Measurements from ENCODE around the gene ACOT9.
"Not testable (repeated sequence)": the region's sequence is repeated elsewhere in the genome, so short reads cannot be mapped to it uniquely, and the experiment has no call there.

The ACOT9 gene

DNA sequence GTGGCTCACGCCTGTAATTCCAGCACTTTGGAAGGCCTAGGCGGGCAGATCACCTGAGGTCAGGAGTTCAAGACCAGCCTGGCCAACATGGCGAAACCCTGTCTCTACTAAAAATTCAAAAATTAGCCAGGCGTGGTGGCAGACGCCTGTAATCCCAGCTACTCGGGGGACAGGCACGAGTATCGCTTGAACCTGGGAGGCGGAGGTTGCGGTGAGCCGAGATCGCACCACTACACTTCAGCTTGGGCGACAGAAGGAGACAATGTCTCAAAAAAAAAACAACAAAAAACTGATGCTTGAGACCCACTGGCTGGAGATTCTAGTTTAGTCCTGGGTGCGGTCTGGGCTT is 521 bp upstream of the ACOT9 start:
- not testable (repeated sequence) for H3K36me3 ChIP-seq (ENCODE audit: control insufficient read depth in 1 of 2, insufficient read depth in 2 of 2, low read length in 2 of 2); H3K9me3 ChIP-seq (ENCODE audit: control insufficient read depth in 1 of 2, low read length in 2 of 2); H3K27me3 ChIP-seq (ENCODE audit: control insufficient read depth in 1 of 2, insufficient read depth in 2 of 2, low read length in 2 of 2); H3K9ac ChIP-seq (ENCODE audit: low read depth in 1 of 2, low read length in 2 of 2); H3K4me1 ChIP-seq (ENCODE audit: control insufficient read depth in 1 of 2, insufficient read depth in 2 of 2, low read length in 2 of 2)
- Histone ChIP-seq H3K4me3 (ENCODE audit: low read depth in 1 of 2, low read length in 2 of 2) (peak overlapping the region; percentile 73), H3K27ac (ENCODE audit: low read depth, low read length) (peak overlapping the region; percentile 36)

DNA sequence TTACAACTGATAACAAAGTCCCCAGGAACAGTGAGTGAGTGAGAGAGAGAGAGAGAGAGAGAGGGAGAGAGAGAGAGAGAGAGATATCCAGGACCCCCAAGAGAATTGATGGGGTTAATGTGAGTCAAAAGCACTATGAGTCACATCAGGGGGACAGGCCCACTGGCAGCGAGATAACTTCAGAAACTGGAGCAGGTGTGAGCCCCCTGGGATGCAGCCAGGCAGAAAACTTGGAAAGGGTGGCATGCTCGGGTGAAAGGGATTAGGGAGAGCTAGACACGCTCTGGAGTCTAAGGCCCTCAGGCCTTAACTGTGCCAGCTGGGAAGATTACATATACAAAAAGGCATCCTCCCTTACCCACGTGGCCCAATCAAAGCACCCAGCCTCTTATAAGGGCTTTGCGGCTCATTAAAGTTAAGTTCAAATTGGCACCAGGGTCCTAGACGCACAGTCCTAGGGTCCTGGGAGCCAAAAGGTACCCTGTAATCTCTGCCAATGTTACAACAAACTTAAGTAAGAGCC is 841 bp downstream of the ACOT9 start:
- H3K9me3 ChIP-seq (ENCODE audit: control insufficient read depth in 1 of 2, low read length in 2 of 2): no peaks in the 10 kb centered on the region
- H3K4me3 ChIP-seq (ENCODE audit: low read depth in 1 of 2, low read length in 2 of 2): peak overlapping the region; percentile 73
- H3K27ac ChIP-seq (ENCODE audit: low read depth, low read length): peak overlapping the region; percentile 85
- no peaks in the 10 kb centered on the region for H3K4me1 ChIP-seq (ENCODE audit: control insufficient read depth in 1 of 2, insufficient read depth in 2 of 2, low read length in 2 of 2)
- H3K9ac ChIP-seq (ENCODE audit: low read depth in 1 of 2, low read length in 2 of 2): peak overlapping the region; percentile 43 to 68
- H3K36me3 ChIP-seq (ENCODE audit: control insufficient read depth in 1 of 2, insufficient read depth in 2 of 2, low read length in 2 of 2): no peaks in the 10 kb centered on the region
- no peaks in the 10 kb centered on the region for H3K27me3 ChIP-seq (ENCODE audit: control insufficient read depth in 1 of 2, insufficient read depth in 2 of 2, low read length in 2 of 2)

DNA sequence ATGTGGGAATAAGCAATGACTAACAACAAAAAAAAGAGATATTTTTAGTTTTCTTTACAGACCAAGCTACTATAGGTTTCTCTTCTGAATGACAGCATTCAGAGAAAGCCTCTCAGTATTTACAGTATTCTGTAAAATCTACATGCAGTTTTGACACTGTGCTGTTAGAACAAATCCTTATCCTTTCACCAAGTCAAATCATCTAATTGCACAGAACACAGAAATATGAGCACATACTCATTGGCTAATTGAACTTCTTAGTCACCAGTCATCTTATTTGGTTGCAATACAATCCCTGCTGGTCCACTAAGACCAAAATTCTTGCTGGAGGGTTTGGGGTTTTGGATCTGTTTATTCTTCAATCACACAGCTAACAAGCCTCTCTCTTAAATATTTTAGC is 5.7 kb downstream of the ACOT9 start:
- Histone ChIP-seq H3K4me3 (ENCODE audit: low read depth in 1 of 2, low read length in 2 of 2) (no peak overlapping the region), H3K9ac (ENCODE audit: low read depth in 1 of 2, low read length in 2 of 2) (no peak overlapping the region), H3K27ac (ENCODE audit: low read depth, low read length) (no peak overlapping the region), H3K4me1 (ENCODE audit: control insufficient read depth in 1 of 2, insufficient read depth in 2 of 2, low read length in 2 of 2) (no peaks in the 10 kb centered on the region), H3K27me3 (ENCODE audit: control insufficient read depth in 1 of 2, insufficient read depth in 2 of 2, low read length in 2 of 2) (no peaks in the 10 kb centered on the region), H3K36me3 (ENCODE audit: control insufficient read depth in 1 of 2, insufficient read depth in 2 of 2, low read length in 2 of 2) (no peaks in the 10 kb centered on the region), H3K9me3 (ENCODE audit: control insufficient read depth in 1 of 2, low read length in 2 of 2) (no peaks in the 10 kb centered on the region)

DNA sequence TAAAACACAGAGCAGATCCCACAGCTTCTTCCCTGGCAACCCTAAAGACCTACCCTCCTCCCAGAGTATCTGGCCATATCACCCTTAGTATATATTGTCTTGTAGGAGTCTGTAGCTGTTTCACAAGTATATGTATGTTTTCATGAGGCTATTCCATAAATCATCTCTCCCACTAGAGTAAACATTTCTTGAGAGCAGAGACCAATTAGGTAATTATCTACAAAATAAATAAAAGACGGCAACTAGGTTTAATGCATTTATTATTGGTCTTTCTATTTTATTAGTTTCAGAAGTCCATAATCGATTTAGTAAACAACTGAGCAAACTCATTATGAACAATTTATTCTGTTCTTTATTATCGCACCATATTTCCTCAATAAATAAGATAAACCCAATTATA is 7.0 kb downstream of the ACOT9 start:
- no peaks in the 10 kb centered on the region for H3K36me3 ChIP-seq (ENCODE audit: control insufficient read depth in 1 of 2, insufficient read depth in 2 of 2, low read length in 2 of 2)
- H3K9ac ChIP-seq (ENCODE audit: low read depth in 1 of 2, low read length in 2 of 2): no peak overlapping the region
- no peak overlapping the region for H3K4me3 ChIP-seq (ENCODE audit: low read depth in 1 of 2, low read length in 2 of 2)
- no peaks in the 10 kb centered on the region for H3K27me3 ChIP-seq (ENCODE audit: control insufficient read depth in 1 of 2, insufficient read depth in 2 of 2, low read length in 2 of 2)
- H3K27ac ChIP-seq (ENCODE audit: low read depth, low read length): no peak overlapping the region
- no peaks in the 10 kb centered on the region for H3K4me1 ChIP-seq (ENCODE audit: control insufficient read depth in 1 of 2, insufficient read depth in 2 of 2, low read length in 2 of 2)
- no peaks in the 10 kb centered on the region for H3K9me3 ChIP-seq (ENCODE audit: control insufficient read depth in 1 of 2, low read length in 2 of 2)

DNA sequence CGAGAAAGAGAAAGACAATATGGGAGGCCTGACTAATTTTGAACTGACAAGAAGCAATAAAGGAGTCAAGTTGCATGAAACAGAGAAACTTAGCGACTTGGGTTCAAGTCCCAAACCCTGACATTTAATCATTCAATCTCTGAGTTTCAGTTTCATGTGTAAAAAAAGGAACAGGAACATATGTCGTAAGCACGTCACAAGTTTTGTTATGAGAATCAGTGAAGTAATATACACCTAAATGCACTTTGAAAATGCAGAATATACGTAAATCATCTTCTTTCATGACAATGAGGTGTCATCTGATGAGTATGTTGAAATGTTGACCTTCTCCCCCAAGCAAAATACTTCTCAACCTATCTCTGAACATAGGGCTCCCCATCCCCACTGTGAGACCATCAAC is 10.4 kb downstream of the ACOT9 start:
- no peak overlapping the region for H3K27ac ChIP-seq (ENCODE audit: low read depth, low read length)
- no peaks in the 10 kb centered on the region for H3K9me3 ChIP-seq (ENCODE audit: control insufficient read depth in 1 of 2, low read length in 2 of 2)
- no peaks in the 10 kb centered on the region for H3K4me1 ChIP-seq (ENCODE audit: control insufficient read depth in 1 of 2, insufficient read depth in 2 of 2, low read length in 2 of 2)
- no peaks in the 10 kb centered on the region for H3K27me3 ChIP-seq (ENCODE audit: control insufficient read depth in 1 of 2, insufficient read depth in 2 of 2, low read length in 2 of 2)
- H3K4me3 ChIP-seq (ENCODE audit: low read depth in 1 of 2, low read length in 2 of 2): no peak overlapping the region
- H3K36me3 ChIP-seq (ENCODE audit: control insufficient read depth in 1 of 2, insufficient read depth in 2 of 2, low read length in 2 of 2): peaks cover 0 to 20% of the 10 kb centered on the region in 2 donors
- no peak overlapping the region for H3K9ac ChIP-seq (ENCODE audit: low read depth in 1 of 2, low read length in 2 of 2)

DNA sequence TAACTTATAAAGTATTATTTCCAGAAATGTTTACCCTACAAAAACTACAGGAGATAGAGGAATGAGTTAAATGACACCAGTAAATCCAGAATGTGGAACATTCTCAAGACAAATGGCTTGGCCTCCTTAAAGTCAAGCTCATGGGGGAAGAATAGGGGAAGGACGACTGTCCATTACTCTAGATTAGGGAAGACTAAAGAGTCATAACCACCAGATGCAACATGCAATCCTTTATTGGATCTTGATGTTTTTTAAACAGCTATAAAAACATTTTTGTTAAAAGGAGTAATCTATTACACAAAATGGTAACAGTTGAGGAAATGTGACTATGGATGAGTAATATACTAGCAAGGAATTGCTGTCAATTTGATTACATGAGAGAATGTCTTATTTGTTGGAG is 11.1 kb downstream of the ACOT9 start:
- no peaks in the 10 kb centered on the region for H3K27me3 ChIP-seq (ENCODE audit: control insufficient read depth in 1 of 2, insufficient read depth in 2 of 2, low read length in 2 of 2)
- no peak overlapping the region for H3K4me3 ChIP-seq (ENCODE audit: low read depth in 1 of 2, low read length in 2 of 2)
- H3K27ac ChIP-seq (ENCODE audit: low read depth, low read length): no peak overlapping the region
- no peaks in the 10 kb centered on the region for H3K4me1 ChIP-seq (ENCODE audit: control insufficient read depth in 1 of 2, insufficient read depth in 2 of 2, low read length in 2 of 2)
- peaks cover 0 to 20% of the 10 kb centered on the region in 2 donors for H3K36me3 ChIP-seq (ENCODE audit: control insufficient read depth in 1 of 2, insufficient read depth in 2 of 2, low read length in 2 of 2)
- no peaks in the 10 kb centered on the region for H3K9me3 ChIP-seq (ENCODE audit: control insufficient read depth in 1 of 2, low read length in 2 of 2)
- no peak overlapping the region for H3K9ac ChIP-seq (ENCODE audit: low read depth in 1 of 2, low read length in 2 of 2)

DNA sequence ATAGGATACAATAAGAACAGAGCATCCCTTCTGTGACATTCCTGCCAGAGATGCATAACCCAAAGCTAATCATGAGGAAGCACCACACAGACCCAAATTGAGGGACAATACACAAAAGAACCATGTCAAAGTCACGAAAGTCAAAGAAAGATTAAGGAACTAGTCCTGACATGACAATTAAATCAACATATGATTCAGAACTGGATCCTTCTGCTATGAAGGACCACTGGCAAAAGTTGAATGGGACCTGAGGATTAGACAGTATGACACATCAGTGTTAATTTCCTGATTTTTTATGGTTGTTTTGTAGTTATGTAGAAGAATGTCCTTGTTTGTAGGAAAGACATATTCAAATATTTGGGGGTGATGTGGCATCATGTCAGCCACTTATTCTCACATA is 13.9 kb downstream of the ACOT9 start:
- H3K36me3 ChIP-seq (ENCODE audit: control insufficient read depth in 1 of 2, insufficient read depth in 2 of 2, low read length in 2 of 2): peaks cover 0 to 25% of the 10 kb centered on the region in 2 donors
- no peaks in the 10 kb centered on the region for H3K4me1 ChIP-seq (ENCODE audit: control insufficient read depth in 1 of 2, insufficient read depth in 2 of 2, low read length in 2 of 2)
- H3K9ac ChIP-seq (ENCODE audit: low read depth in 1 of 2, low read length in 2 of 2): no peak overlapping the region
- H3K9me3 ChIP-seq (ENCODE audit: control insufficient read depth in 1 of 2, low read length in 2 of 2): no peaks in the 10 kb centered on the region
- no peak overlapping the region for H3K27ac ChIP-seq (ENCODE audit: low read depth, low read length)
- H3K4me3 ChIP-seq (ENCODE audit: low read depth in 1 of 2, low read length in 2 of 2): no peak overlapping the region
- H3K27me3 ChIP-seq (ENCODE audit: control insufficient read depth in 1 of 2, insufficient read depth in 2 of 2, low read length in 2 of 2): no peaks in the 10 kb centered on the region

DNA sequence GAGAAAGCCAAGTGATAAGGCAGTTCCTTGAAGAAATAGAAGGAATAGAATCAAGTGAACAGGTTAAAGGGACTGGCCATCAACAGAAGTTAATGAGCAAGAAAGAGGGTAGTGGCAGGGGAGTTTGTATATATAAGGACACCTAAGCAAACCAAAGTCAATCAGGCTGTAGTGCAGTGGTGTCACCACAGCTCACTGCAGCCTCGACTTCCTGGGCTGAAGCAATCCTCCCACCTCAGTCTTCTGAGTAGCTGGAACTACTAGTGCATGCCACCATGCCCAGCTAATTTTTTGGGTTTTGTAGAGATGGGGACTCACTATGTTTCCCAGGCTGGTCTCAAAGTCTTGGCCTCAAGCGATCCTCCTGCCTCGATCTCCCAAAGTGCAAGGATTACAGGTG is 15.9 kb downstream of the ACOT9 start:
- H3K27me3 ChIP-seq (ENCODE audit: control insufficient read depth in 1 of 2, insufficient read depth in 2 of 2, low read length in 2 of 2): no peaks in the 10 kb centered on the region
- no peaks in the 10 kb centered on the region for H3K4me1 ChIP-seq (ENCODE audit: control insufficient read depth in 1 of 2, insufficient read depth in 2 of 2, low read length in 2 of 2)
- no peak overlapping the region for H3K27ac ChIP-seq (ENCODE audit: low read depth, low read length)
- H3K9ac ChIP-seq (ENCODE audit: low read depth in 1 of 2, low read length in 2 of 2): no peak overlapping the region
- no peaks in the 10 kb centered on the region for H3K9me3 ChIP-seq (ENCODE audit: control insufficient read depth in 1 of 2, low read length in 2 of 2)
- H3K36me3 ChIP-seq (ENCODE audit: control insufficient read depth in 1 of 2, insufficient read depth in 2 of 2, low read length in 2 of 2): peaks cover 0 to 30% of the 10 kb centered on the region in 2 donors
- H3K4me3 ChIP-seq (ENCODE audit: low read depth in 1 of 2, low read length in 2 of 2): no peak overlapping the region

DNA sequence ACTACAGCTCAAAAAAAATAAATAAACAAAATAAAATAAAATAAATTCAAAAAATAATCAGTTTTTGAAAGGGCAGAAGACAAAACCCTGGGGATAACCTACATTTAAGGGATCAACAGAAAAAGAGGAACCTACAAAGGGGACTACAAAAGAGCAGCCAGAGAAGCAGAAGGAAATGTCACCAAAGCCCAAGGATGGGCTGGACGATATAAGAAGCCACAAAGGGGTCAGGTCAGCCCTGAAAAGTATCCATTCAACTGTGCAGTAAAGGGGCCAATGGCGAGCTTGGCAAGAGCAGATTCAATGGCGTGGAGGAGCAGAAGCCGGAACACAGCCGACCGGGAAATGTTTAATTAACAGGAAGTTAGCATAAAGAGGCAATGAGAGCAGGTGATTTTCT is 16.9 kb downstream of the ACOT9 start:
- Histone ChIP-seq H3K27ac (ENCODE audit: low read depth, low read length) (no peak overlapping the region), H3K36me3 (ENCODE audit: control insufficient read depth in 1 of 2, insufficient read depth in 2 of 2, low read length in 2 of 2) (peaks cover 0 to 36% of the 10 kb centered on the region in 2 donors), H3K4me1 (ENCODE audit: control insufficient read depth in 1 of 2, insufficient read depth in 2 of 2, low read length in 2 of 2) (no peaks in the 10 kb centered on the region), H3K27me3 (ENCODE audit: control insufficient read depth in 1 of 2, insufficient read depth in 2 of 2, low read length in 2 of 2) (no peaks in the 10 kb centered on the region), H3K9me3 (ENCODE audit: control insufficient read depth in 1 of 2, low read length in 2 of 2) (no peaks in the 10 kb centered on the region), H3K4me3 (ENCODE audit: low read depth in 1 of 2, low read length in 2 of 2) (no peak overlapping the region), H3K9ac (ENCODE audit: low read depth in 1 of 2, low read length in 2 of 2) (no peak overlapping the region)

DNA sequence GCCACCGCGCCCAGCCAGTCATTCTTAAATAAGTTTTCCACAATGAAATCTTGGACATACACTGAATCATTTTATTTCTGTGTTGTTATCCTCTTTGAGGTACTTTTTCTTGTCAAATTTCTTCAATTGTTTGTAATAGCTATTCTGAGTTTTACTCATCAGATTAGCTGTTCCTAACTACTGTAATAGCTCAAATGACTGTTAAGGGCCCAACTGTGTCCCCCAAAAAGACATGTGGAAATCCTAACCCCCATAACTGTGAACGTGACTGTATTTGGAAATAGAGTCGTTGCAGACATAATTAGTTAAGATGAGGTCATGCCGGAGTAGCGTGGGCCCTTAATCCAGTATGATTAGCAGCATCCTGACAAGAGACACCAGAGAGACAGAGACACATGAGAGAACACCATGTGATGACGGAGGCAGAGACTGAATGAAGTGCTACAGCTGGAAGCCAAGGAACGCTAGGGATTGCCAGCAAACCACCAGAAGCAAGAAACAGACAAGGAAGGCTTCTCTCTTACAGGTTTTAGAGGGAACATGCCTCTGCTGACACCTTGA is 22.9 kb downstream of the ACOT9 start:
- peaks cover 5 to 30% of the 10 kb centered on the region in 2 donors for H3K36me3 ChIP-seq (ENCODE audit: control insufficient read depth in 1 of 2, insufficient read depth in 2 of 2, low read length in 2 of 2)
- H3K27me3 ChIP-seq (ENCODE audit: control insufficient read depth in 1 of 2, insufficient read depth in 2 of 2, low read length in 2 of 2): no peaks in the 10 kb centered on the region
- H3K27ac ChIP-seq (ENCODE audit: low read depth, low read length): no peak overlapping the region
- no peaks in the 10 kb centered on the region for H3K9me3 ChIP-seq (ENCODE audit: control insufficient read depth in 1 of 2, low read length in 2 of 2)
- no peaks in the 10 kb centered on the region for H3K4me1 ChIP-seq (ENCODE audit: control insufficient read depth in 1 of 2, insufficient read depth in 2 of 2, low read length in 2 of 2)
- H3K4me3 ChIP-seq (ENCODE audit: low read depth in 1 of 2, low read length in 2 of 2): no peak overlapping the region
- no peak overlapping the region for H3K9ac ChIP-seq (ENCODE audit: low read depth in 1 of 2, low read length in 2 of 2)

DNA sequence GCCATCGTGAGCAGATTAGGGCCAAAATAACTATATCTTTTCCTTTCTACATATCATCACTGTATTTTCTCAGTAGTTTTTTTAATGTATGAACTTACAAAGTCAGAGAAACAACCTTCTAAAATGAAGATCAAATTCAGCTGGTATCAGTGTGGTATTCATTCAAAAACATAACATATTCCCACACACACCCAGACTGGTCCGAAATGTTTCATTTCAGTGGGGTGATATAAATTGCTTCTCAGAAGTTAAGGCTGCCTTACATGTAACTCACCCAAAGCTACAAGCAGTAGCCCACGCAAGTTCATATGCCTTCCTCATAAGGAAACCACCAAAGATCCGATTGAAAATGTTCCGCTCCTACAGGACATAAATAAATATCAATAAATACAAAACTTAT is 37.8 kb downstream of the ACOT9 start:
- H3K9ac ChIP-seq (ENCODE audit: low read depth in 1 of 2, low read length in 2 of 2): no peak overlapping the region
- H3K27ac ChIP-seq (ENCODE audit: low read depth, low read length): no peak overlapping the region
- peaks cover 0 to 27% of the 10 kb centered on the region in 2 donors for H3K36me3 ChIP-seq (ENCODE audit: control insufficient read depth in 1 of 2, insufficient read depth in 2 of 2, low read length in 2 of 2)
- no peaks in the 10 kb centered on the region for H3K4me1 ChIP-seq (ENCODE audit: control insufficient read depth in 1 of 2, insufficient read depth in 2 of 2, low read length in 2 of 2)
- no peaks in the 10 kb centered on the region for H3K27me3 ChIP-seq (ENCODE audit: control insufficient read depth in 1 of 2, insufficient read depth in 2 of 2, low read length in 2 of 2)
- no peak overlapping the region for H3K4me3 ChIP-seq (ENCODE audit: low read depth in 1 of 2, low read length in 2 of 2)
- no peaks in the 10 kb centered on the region for H3K9me3 ChIP-seq (ENCODE audit: control insufficient read depth in 1 of 2, low read length in 2 of 2)
